Measurements from ENCODE around the gene STAT6. TPM values are rescaled to one million over a fixed set of nuclear protein-coding genes. Genes with fewer than 3 reads are reported as not detected.
A peak's percentile ranks its signal among the peaks of the same experiment; 100 is the strongest.

STAT6 gene
- polyA plus RNA-seq, 3 donors = 57.2 to 170 (median 120) TPM

DNA sequence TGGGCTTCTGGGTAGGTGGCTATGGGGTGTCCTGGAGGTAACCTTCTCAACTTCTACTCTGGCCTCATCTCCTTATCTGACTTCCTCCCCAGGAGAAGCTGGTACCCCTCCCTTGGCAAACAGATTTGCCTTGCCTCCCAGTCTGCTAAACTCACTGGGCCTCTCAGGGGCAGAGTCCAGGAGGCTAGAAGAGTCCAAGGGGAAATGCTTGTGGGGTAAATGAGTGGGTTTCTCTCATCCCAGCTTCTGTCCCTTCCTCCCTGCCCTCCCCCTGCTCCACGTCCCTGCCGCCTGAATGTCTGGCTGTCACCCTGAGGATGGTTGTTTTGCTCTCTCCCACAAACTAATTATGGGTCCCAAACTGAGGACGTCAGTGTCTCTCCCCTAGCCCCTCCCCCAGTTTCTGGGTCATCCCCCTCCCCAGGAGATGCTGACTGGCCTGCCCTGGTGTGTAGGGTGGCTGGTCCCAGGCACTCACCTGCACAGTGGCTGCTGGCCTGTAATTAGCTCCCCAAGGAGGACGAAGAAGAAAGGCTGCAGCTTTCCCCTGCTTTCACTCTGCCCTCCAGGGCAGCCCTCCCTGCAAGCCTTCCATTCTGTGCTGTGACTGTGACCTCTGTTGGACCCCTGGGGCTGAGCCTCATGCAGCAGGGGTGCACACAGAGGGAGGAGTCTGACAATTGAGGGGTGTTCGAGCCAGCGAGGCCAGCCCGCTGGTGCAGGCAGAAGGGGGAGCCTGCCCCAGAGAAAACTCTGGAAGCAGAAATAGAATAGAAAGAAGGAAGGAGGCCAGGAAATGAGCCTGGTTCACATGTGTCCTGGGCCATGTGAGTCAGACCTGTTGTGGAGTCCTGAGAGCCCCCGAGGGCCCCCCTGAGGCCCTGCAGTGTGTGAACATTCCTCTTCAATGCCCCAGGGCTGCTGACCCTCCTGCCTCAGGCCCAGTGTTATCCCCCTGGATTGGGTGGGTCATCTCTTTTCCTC lies 36.1 kb upstream of the STAT6 start, which contains the start of gene LRP1-AS:
Gene LRP1-AS (minus strand): TSS at position 659 of the 984 bp plus-strand sequence.
- 47 to 70% (median 47%) methylated on average over 8 of the region's 8 CpGs for WGBS, 3 donors
- H3K27ac ChIP-seq (ENCODE audit: low read depth, low read length) = no peak within 1 kb of the TSS

DNA sequence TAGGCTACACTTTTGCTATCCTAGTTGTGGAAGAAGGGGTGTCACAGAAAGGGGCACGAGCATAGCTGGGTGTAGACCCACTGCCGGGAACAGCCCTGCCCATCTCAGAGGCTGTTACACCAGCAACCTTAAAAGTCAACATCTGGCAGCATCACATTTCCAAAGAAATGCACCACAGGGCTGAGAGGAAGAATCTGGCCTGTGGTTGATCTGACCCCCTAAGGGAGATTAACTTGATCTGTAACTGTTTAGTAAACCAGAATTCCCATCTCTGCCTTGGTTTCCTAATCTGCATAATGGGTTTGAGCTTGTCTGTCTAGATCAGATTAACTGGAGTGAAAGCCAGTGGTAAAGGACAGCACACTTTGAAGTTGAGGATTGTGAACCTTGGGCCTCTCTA lies 34.9 kb upstream of the STAT6 start:
- WGBS, 3 donors = 51 to 74% (median 68%) methylated on average over 2 of the region's 2 CpGs
- no peak overlapping the region for H3K27ac ChIP-seq (ENCODE audit: low read depth, low read length)

DNA sequence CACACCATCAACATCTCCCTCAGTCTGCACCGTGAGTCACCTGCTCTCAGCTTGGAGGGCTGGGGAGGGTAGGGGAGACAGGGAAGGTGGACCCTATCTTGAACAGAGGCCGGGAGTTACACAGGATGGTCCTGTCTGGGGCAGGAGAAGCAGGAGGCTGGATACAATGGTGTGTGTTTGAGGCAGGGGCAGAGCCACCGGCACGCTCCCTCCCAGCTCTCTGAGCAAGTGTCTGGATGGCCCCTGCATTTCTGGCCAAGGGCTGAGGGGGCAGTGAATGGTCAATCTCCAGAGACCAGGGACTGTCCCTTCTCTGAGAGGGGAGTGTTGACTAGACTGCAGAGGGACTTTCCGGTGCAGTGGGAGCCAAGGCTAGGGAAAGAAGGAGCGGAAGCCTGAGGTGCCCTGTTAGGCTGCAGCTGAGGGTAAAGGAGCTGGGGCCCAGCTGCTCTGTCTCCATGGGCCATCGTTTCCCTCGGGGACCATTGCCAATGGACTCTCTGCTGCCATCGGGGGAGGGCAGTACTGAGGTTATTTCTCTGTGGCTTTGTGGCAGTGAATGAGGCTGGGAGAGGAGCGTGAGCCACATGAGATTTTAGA lies 34.4 kb upstream of the STAT6 start:
- H3K27ac ChIP-seq (ENCODE audit: low read depth, low read length) = no peak overlapping the region
- 58 to 73% (median 66%) methylated on average over 10 of the region's 10 CpGs for WGBS, 3 donors

DNA sequence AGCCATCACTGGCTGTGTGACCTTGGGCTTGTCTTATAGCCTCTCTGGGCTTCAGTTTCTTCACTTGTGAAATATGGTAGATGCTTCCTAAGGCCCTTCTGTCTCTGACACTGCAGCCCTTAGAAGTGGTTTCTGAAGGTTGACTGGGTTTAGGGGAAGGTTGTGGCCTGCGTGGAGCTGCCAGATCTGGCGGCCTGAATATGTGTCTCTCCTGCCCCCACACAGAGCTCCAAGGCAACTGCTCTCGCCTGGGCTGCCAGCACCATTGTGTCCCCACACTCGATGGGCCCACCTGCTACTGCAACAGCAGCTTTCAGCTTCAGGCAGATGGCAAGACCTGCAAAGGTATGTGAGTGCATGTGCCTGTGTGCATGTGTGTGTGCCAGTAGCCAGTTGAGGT lies 32.3 kb upstream of the STAT6 start:
- WGBS, 3 donors = 81% methylated on average over 4 of the region's 4 CpGs
- no peak overlapping the region for H3K27ac ChIP-seq (ENCODE audit: low read depth, low read length)

DNA sequence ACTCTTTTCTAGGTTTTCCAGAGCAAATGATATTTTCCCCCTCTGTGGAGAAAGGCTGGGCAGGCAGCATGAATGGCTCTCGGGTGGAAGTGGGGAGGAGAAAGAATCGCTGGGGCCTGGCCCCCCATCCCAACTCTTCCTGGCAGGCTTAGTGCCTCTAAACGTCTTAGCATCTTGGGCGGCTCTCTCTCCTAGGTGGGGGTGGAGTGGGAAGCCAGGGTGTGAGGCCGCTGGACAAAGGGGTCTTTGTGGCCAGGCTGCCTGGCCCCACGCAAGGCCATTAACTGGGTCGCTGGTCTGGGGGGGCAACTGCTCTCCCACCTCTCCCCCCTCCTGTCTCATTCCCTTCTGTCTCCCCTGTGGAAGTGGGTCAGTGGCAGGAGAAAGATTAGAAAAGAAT lies 31.6 kb upstream of the STAT6 start:
- 61 to 70% (median 65%) methylated on average over 6 to 7 of the region's 7 CpGs for WGBS, 3 donors
- no peak overlapping the region for H3K27ac ChIP-seq (ENCODE audit: low read depth, low read length)

DNA sequence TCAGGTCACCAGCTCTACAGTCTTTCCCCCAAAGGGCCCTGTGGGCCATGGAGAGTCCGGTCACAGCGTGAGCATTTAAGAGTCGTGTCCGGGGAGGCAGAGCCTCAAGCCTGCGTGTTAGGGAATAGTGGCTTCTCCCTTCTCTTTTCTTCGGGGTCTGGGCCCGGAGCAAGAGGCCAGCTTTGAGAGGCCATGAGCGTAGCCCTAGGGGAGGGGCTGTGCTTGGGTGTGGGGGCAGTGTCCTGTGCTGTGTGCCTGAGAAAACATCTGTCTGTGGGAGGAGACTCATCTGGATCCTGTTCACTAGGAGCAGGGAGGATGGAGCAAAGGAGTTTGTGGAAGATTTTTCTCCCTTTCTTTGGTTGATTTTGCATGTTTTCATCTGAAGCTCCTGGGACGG lies 31.0 kb upstream of the STAT6 start:
- 67 to 73% (median 72%) methylated on average over 9 of the region's 9 CpGs for WGBS, 3 donors
- no peak overlapping the region for H3K27ac ChIP-seq (ENCODE audit: low read depth, low read length)

DNA sequence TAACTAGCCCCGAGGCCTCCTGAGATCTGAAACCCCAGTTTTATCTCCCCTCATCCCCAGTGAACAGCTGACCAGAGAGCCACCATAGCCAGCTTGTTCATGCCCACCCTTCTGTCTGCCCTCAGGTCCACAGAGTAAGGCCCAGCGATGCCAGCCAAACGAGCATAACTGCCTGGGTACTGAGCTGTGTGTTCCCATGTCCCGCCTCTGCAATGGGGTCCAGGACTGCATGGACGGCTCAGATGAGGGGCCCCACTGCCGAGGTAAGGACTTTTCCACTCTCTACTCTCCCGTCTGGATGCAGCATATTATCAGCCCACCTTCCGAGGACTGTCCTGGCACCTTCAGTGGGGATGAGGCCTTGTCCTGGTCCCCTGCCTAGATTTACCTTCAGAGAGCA lies 30.1 kb upstream of the STAT6 start:
- no peak overlapping the region for H3K27ac ChIP-seq (ENCODE audit: low read depth, low read length)
- WGBS, 3 donors = 84 to 88% (median 85%) methylated on average over 8 of the region's 8 CpGs

DNA sequence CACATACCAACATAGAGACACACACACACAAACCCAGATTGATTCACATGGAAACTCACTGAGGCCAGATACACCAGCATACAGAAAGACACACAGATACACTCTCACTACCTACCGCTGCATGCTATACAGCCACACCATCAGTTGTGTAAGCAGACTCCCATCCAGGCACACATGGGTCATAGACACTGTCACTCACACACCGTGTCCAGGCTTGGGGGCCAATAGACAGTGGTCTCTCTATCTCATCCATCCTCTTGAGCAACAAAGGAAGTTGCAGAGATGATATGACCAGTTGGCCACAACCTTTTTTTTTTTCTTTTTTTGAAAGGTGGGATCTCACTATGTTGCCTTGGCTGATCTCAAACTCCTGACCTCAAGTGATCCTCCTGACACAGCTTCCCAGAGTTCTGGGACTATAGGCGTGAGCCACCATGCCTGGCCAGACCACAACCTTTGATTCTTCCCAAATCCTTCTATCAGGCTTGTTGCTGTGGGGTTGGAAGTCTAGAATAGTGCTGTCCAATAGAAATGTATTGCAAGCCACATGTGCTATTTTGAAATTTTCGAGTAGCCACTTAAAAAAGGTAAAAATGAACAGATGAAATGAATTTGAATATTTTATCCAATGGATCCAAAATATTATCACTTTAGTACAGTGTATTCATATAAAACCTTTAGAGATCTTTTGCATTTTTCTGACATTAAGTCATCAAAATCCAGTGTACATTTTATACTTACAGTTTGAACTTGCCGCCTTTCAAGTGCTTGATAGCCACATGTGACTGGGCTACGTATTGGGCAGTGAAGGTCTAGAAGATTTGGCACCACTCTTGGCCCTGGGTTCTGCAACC lies 28.9 kb upstream of the STAT6 start:
- H3K27ac ChIP-seq (ENCODE audit: low read depth, low read length) = no peak overlapping the region
- 64 to 77% (median 71%) methylated on average over 6 of the region's 6 CpGs for WGBS, 3 donors

DNA sequence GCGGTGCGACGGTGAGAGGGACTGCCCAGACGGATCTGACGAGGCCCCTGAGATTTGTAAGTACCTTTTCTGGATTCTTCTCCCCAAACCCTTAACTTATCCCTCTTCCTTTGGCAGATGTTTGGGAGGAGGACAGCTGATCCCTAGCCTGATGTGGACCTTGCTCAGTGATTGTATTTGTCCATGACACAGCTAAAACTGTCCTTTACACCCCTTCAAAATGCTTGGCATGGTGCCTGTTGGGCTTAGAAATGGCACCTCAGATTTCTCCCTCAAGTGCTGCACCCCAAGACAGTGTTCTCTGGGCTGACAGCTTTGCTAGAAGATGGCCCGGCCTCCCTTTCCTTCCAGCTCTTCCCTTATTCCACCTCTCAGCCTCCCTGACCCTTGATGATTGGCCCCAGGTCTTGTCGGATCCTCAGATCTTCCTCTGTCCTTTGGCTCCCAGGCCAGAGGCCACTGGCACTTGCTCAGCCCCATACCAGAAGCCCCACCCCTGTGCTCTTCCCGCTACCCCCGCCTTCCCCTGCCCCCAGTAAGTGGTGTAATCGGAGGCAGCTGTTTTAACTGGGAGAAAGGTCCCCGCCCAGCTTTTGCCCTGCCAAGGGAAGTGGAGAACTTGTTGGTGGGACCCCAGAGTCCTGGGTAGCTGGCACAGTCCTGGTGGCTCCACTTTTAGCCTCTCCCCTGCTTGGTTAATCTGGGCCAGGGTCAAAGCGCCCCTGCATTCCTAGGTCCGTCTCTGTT lies 27.5 kb upstream of the STAT6 start:
- WGBS, 3 donors = 41 to 78% (median 46%) methylated on average over 13 of the region's 13 CpGs
- H3K27ac ChIP-seq (ENCODE audit: low read depth, low read length) = peak overlapping the region; percentile 49

DNA sequence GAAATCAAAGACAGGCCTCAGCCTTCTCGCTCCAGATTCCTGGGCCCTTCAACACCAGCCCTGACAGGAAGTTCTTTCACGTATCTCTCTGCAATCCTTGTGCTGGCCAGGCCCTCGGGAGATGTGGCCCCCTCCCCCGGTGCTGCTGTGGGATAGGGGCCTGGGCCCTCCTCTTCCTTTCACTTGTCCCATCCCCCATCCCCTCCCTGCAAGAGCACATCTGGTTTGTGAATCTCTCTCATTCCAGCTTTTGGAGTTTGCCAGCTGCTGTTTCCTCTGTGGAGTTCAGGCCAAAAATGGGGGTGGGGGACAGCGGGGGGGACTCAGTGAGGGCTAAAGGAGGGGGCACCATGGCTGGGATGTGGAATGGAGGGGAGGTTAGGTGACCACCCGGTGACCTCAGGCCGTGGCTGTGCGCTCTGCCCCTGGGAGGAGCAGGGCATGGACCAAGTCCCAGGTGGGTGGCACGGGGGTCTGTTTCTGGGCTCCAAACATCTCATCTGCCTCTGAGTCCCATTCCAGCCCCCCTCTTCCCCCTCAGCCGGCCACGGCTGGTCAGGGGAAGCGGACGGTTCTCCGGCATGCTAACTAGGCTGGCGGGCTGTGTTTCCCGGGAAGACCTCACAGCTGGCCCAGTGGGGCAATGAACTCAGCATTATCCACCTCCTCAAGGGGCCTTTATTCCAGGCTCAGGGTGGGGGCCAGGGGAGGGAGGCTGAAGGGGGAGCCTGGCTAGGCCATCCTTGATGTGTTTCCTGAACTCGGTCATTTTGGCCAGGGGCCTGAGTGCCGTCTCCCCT lies 24.6 kb upstream of the STAT6 start:
- WGBS, 3 donors = 28 to 61% (median 37%) methylated on average over 15 to 18 of the region's 18 CpGs
- H3K27ac ChIP-seq (ENCODE audit: low read depth, low read length) = peak overlapping the region; percentile 1

DNA sequence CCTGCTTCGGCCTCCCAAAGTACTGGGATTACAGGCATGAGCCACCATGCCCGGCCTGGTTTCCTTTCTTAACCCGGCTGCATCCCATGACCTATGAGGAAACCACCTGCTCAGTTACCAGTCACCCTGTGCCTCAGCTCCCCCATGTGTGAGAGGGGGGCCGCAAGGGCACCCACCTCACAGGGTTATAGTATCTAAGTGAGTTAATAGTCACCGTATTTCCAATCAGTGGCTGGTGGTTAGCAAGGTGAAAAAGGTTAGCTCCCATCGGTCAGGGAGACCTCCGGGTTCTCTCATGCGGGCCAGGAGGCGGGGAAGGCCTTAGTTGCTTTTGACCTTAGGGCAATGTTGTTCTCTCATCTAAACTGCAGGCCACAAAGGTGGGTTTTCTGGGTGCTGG lies 23.8 kb upstream of the STAT6 start:
- 68 to 83% (median 73%) methylated on average over 9 of the region's 9 CpGs for WGBS, 3 donors
- no peak overlapping the region for H3K27ac ChIP-seq (ENCODE audit: low read depth, low read length)

DNA sequence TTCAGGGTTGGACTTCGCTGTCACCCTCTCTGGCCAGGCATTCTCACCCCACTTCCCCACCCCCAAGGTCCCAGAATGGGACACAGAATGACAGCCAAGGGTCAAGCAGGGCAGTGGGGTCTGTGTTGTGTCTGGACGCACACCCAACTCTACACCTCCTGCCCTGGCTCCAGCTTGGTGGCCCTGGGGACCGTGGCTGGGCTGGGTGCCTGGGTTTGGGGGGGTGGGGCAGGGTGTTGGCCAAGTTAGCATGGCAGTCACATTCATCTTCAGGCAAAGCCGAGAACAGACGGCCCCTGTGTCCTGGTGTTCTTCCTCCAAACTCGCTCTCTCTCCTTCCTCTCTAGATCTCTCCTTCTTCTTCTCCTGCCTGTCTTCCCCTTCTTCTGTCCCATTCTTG lies 22.8 kb upstream of the STAT6 start:
- WGBS, 3 donors = 48 to 58% (median 52%) methylated on average over 5 to 6 of the region's 6 CpGs
- H3K27ac ChIP-seq (ENCODE audit: low read depth, low read length) = peak overlapping the region; percentile 36

DNA sequence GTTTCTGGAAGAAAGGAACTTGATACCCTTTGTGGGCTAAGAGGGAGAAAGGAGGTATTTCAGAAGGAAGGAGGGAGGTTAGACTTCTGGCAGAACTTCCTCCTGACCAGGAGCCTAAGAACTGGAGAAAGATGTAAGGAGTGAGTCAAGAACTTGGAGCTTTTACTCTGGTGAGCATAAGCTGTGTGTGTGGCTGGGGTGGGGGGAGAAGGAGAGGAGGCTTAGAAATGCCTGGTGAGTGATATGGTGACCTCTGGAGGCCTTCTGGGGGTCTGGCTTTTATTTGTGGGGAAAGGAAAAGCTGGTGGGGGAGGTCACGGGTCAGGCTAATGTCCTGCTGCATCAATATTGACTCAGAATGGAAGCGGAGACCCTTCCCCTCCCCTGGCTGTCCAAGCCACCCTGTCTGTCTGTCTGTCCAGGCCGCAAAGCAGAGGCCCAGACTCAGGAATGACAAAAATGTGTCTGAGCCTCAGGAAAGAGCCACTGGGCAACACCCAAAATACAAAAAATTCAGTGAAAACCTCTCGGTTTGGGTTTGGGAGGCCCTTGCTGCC lies 21.9 kb upstream of the STAT6 start:
- H3K27ac ChIP-seq (ENCODE audit: low read depth, low read length) = no peak overlapping the region
- WGBS, 3 donors = 58 to 66% (median 66%) methylated on average over 4 of the region's 4 CpGs

DNA sequence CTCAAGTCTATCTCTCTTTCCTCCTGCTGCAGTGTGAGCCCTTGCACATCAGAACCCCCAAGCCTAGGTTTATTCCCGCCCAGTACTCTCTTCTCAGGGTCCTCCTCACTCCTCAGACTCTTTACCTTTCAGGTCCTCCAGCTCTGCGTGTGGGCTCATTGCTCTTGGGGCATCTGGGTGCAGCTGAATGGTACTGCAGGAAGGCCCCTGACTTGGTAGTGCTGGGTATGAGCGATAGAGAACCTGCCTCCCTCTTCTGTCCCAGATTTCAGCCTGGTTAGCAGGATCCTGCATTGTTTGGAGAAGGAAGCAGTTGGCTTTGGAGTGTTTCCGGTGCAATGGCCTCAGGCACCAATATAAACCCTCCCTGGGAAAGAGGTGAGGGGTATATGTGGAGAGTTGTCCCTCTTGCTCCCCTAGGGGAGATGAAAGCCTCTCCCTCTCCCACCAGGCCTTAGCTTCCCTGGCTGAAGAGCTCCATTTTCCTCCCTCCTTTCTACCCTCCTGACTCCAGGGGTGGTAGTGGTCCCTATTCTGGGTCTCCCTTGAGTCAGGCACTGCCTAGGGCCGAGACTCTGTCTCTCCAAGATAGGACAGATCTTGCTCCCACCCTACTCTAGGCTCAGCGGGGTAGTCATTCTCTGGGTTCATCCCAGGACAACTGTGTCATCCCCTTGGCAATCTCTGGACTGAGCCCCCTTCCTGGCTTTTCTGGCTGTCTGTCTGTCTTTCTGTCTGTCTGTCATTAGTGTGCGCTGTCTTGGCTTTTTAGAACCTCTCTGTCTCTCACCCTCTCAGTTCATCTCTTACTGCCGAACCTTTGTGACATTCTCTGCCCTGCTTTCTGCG lies 21.0 kb upstream of the STAT6 start:
- WGBS, 3 donors = 47 to 68% (median 52%) methylated on average over 9 of the region's 9 CpGs

DNA sequence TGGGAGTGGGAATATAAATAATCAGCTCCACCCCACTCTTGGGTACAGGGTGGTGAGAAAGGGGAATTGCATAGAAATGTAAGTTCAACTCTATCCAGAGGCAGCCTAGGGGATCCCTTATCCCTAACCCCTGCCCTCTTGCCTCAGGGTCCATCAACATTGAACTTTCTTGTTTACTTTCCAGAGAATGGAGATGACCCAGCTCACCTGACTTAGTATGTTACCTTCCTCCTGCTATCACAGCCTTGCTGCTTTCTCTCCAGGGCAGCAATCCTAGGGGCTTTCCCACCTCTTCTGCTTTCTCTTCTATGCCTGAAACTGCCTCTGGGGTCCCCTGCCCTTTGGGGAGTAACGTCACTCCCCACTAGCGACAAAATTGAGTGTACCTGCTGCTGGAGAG lies 19.8 kb upstream of the STAT6 start:
- WGBS, 3 donors = 48 to 70% (median 68%) methylated on average over 2 of the region's 2 CpGs

More for the DNA sequence above, 21.0 kb upstream of the STAT6 start:
- H3K27ac ChIP-seq (ENCODE audit: low read depth, low read length) = peak overlapping the region; percentile 4

DNA sequence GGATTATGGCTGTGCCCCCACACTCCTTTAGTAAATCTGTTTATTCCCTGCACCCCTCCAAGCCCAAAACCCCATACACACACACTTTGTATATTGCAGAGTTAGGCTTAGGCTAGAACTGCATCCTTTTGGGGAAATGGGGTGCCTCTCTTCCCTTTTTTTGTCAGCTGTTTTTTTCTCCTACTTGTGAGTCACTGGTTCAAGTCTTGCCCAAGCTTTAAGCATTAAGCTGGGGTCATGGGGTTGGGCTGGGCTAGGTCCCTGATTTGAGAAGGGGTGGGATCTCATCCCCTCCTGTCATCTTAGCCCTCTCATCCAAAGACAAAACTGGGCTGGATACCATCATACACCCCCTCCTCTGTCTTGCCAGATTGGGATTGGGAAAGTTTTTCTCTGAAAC lies 18.7 kb upstream of the STAT6 start:
- H3K27ac ChIP-seq (ENCODE audit: low read depth, low read length) = no peak overlapping the region

More for the DNA sequence above, 19.8 kb upstream of the STAT6 start:
- H3K27ac ChIP-seq (ENCODE audit: low read depth, low read length) = no peak overlapping the region
